ENCODE measurements around the gene TRAF3.

The TRAF3 gene

DNA sequence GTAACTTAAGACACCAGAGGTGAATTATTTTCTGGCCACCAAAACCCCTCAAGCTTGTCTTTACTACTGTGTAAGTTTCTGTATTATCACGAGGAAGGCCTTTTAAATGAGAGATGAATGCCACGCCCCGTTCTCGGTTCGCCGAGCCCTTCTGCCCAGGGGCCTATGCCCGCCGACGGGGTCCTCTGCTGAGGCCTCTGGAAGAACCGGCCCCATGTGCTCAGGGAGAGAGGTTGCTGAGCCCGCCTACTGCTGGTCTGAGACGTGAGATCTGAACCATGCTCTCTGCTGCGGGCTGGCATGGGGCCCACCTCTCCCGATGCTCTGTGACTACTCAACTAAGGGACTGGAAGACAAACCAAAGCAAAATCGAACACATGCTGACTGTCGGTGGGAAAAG, 166.2 kb downstream of the TRAF3 start:
- no peaks in the 10 kb centered on the region for H3K79me2 ChIP-seq (ENCODE audit: insufficient read depth, low read length)
- H3K9ac ChIP-seq (ENCODE audit: low read length) = no peak overlapping the region
- H3K4me2 ChIP-seq (ENCODE audit: low read depth, low read length, poor library complexity, severe bottlenecking) = no peak overlapping the region
- H3K9me2 ChIP-seq (replicated peaks; ENCODE audit: insufficient read depth, low read length) = no peaks in the 10 kb centered on the region
- no peak for TF ChIP-seq EZH2phosphoT487 (conservative IDR thresholded peaks at IDR 0.05; ENCODE audit: low read length)
- TF ChIP-seq CTCF (IDR thresholded peaks at IDR 0.05; ENCODE audit: insufficient read depth, low read length, poor library complexity, severe bottlenecking) = no peak
- no peaks in the 10 kb centered on the region for H3K36me3 ChIP-seq (ENCODE audit: low read length)
- H3K27me3 ChIP-seq (ENCODE audit: low read length) = no peaks in the 10 kb centered on the region
- H3K9me3 ChIP-seq (ENCODE audit: insufficient read depth, low read length) = no peaks in the 10 kb centered on the region
- no peak overlapping the region for H2AFZ ChIP-seq (ENCODE audit: low read depth, low read length, severe bottlenecking)
- H3K4me3 ChIP-seq (ENCODE audit: insufficient read depth, low read length, poor library complexity, severe bottlenecking) = no peak overlapping the region
- H3F3A ChIP-seq (ENCODE audit: insufficient read depth) = peaks cover 7% of the 10 kb centered on the region
- H4K20me1 ChIP-seq (ENCODE audit: low read depth, low read length) = no peaks in the 10 kb centered on the region
- H3K27ac ChIP-seq (ENCODE audit: low read depth, low read length) = no peak overlapping the region

- Histone ChIP-seq H3K36me3 (ENCODE audit: low read length) (no peaks in the 10 kb centered on the region), H3K9ac (ENCODE audit: low read length) (no peak overlapping the region), H3K4me2 (ENCODE audit: low read depth, low read length, poor library complexity, severe bottlenecking) (no peak overlapping the region), H3K9me2 (replicated peaks; ENCODE audit: insufficient read depth, low read length) (no peaks in the 10 kb centered on the region), H3K27me3 (ENCODE audit: low read length) (no peaks in the 10 kb centered on the region), H3K4me3 (ENCODE audit: insufficient read depth, low read length, poor library complexity, severe bottlenecking) (no peak overlapping the region), H2AFZ (ENCODE audit: low read depth, low read length, severe bottlenecking) (no peak overlapping the region), H3K79me2 (ENCODE audit: insufficient read depth, low read length) (no peaks in the 10 kb centered on the region), H3K9me3 (ENCODE audit: insufficient read depth, low read length) (no peaks in the 10 kb centered on the region), H4K20me1 (ENCODE audit: low read depth, low read length) (no peaks in the 10 kb centered on the region), H3F3A (ENCODE audit: insufficient read depth) (peaks cover 7% of the 10 kb centered on the region), H3K27ac (ENCODE audit: low read depth, low read length) (no peak overlapping the region)
- TF ChIP-seq EZH2phosphoT487 (conservative IDR thresholded peaks at IDR 0.05; ENCODE audit: low read length) = no peak
- TF ChIP-seq CTCF (IDR thresholded peaks at IDR 0.05; ENCODE audit: insufficient read depth, low read length, poor library complexity, severe bottlenecking) = no peak
Observed at GRCh38 chr14:102943979-102944378, 166.7 kb downstream of the TRAF3 start.

- Histone ChIP-seq H2AFZ (ENCODE audit: low read depth, low read length, severe bottlenecking) (no peak overlapping the region), H4K20me1 (ENCODE audit: low read depth, low read length) (no peaks in the 10 kb centered on the region), H3K9me3 (ENCODE audit: insufficient read depth, low read length) (no peaks in the 10 kb centered on the region), H3K9me2 (replicated peaks; ENCODE audit: insufficient read depth, low read length) (no peaks in the 10 kb centered on the region), H3K36me3 (ENCODE audit: low read length) (no peaks in the 10 kb centered on the region), H3K9ac (ENCODE audit: low read length) (no peak overlapping the region), H3K4me2 (ENCODE audit: low read depth, low read length, poor library complexity, severe bottlenecking) (no peak overlapping the region), H3K4me3 (ENCODE audit: insufficient read depth, low read length, poor library complexity, severe bottlenecking) (no peak overlapping the region), H3K27me3 (ENCODE audit: low read length) (no peaks in the 10 kb centered on the region), H3F3A (ENCODE audit: insufficient read depth) (peaks cover 11% of the 10 kb centered on the region), H3K79me2 (ENCODE audit: insufficient read depth, low read length) (no peaks in the 10 kb centered on the region), H3K27ac (ENCODE audit: low read depth, low read length) (no peak overlapping the region)
- TF ChIP-seq EZH2phosphoT487 (conservative IDR thresholded peaks at IDR 0.05; ENCODE audit: low read length) = no peak
- TF ChIP-seq CTCF (IDR thresholded peaks at IDR 0.05; ENCODE audit: insufficient read depth, low read length, poor library complexity, severe bottlenecking) = no peak
Observed at GRCh38 chr14:102944448-102945330, 167.4 kb downstream of the TRAF3 start.
